Stimulated activated CD4-positive, alpha-beta T cell treated with anti-CD3 and anti-CD28 coated beads, Interleukin-15, amount 100 ng/mL, for 48 hours (primary cell): ENCODE measurements around the gene STK33.

ENCODE experiments used
- DNase-seq, 2 donors: peaks; one replicate each; pipeline ENCODE4 v3.0.0-alpha.2; 2020; ENCODE audit warnings: low read depth in 2 of 2

Gene STK33

GRCh38 chr11:8593935-8594909 is at the start of gene STK33:
TSS of gene STK33 (minus strand) at chr11:8594228. CDS start at chr11:8474905, 119,323 bp downstream.
- peak in 1 of 2 donors; percentile 14 for DNase-seq

GRCh38 chr11:8642196-8642841 is 48.3 kb upstream of the STK33 start:
- DNase-seq = no peak

GRCh38 chr11:8641332-8641731 is 47.3 kb upstream of the STK33 start:
- no peak for DNase-seq

GRCh38 chr11:8640267-8640906 is 46.4 kb upstream of the STK33 start:
- no peak for DNase-seq

DNA sequence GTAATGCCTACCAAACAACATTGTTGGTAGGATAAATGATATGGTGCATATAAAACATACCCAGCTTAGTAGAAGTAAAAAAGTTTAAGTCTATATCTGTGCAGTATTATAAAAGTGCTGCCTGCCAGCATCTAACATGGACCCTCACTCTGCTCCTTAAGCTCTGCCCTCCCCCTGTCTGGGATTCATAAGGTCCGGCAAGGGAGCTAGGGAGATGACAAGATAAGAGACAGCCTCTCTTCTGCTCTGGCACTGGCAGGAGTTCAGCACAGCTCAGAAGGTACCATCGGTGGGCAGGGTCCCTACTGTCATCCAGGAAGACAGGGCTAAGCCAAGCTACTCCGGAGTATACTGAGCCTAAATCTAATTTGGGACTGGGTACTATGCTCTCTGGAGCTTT is 45.6 kb upstream of the STK33 start:
- no peak for DNase-seq

DNA sequence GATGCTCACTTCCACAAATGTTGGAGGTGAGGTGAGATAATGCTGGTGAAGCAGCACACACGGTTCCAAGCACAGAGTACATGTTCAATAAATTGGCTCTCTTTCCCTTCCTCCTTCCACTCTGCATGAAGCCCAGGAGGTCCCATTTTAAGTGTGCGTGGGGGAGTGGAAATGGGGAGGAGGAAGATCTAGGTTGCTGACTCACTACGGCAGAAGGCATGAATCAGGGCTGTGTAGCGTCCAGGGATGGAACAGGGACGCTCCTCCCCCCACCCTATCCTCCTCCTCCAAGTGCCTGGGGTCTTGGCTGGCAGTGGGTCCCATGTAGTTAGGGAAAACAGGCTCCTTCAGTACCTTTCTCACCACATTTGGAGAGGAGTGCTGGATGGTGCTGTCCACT is 44.3 kb upstream of the STK33 start:
- DNase-seq = no peak

DNA sequence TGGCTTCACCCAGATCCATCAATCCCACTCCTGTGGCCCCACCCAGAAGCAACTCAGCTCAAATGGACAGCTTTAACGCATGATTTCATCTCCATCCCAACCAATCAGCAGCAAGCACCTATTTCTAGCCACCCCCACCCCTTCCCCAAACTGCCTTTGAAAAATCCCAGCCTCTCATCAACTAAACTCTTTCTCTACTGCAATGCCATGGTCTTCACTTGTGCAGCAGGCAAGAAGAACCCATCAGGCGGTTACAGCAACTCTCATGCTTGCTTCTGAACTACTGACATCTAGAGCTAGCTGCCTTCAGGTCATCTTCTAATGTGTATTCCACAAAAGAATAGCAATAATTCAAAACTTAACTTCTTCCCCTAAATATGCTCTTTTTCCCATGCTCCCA is 42.1 kb upstream of the STK33 start:
- DNase-seq = no peak

DNA sequence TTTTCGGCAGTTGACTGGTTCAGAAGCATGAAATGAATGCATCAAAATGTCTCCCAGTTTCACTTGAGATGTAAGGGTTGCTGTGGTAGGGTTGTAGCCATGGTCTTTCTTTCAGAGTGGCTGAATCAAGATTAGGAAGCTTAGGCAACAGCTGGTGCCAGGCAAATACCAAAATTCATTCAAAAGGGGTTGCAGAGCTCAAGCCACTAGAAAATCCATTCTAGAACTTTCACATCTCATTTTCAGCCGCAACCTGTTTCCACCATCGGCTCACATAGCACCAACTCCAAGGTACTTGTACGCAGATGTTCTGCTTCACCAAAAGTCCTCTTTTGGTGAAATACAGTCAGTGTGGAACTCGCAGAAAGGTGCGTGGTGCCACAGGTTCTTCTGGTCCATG is 40.5 kb upstream of the STK33 start:
- DNase-seq = no peak

DNA sequence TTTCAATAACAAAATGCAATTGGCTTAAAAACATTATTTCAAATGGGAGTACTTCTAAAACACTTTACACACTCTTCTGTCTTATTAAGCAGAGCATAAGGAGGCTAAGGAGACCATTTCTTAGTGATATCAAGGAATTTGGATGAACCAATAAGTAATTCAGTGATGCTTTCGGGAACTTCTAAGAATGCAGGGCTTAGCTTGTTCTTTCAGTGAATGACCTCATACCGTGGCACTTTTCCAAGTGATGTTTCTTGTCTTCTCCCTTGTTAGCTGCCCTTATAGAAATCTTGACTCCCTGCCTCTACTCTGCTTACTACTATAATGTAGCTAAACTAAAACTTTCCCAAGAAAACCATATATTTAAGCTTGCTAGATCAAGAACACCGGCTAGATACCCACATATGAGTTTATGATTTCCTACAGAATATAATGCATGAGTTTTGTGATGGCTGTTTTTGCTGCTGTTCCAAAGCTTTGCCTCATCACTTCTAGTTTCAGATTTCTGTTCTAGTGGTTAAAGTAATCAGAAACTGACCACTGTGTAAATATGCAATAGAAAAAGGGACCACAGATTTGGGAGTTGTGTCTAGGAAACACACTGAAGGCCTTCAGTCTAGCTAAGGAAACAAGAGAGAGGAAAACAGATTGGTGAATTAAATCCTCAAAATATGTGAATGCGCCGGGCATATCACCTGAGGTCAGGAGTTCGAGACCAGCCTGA is 37.5 kb upstream of the STK33 start:
- DNase-seq = no peak

GRCh38 chr11:8624698-8625097 is 30.7 kb upstream of the STK33 start:
- DNase-seq = no peak

DNA sequence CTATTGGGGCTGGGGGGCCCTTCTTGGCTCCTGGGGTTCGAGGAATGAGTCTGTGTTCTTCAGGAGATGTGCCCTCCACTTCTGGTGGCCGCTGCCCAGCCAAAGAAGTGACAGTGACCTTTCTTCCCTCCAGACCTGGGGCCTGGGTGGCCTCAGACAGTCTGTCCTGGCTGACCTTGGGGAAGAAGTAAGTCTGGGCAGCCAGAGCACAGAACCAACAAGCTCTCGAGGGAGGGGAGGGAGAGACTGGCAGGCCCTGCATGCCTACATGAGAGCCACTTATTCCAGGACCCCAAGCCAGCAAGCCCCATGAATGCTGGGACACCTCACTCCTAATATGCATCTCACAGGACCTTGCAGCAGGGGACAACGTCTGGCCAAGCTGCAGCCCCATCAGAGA is 27.1 kb upstream of the STK33 start:
- no peak for DNase-seq

GRCh38 chr11:8617063-8617462 is 23.0 kb upstream of the STK33 start:
- no peak for DNase-seq

GRCh38 chr11:8615291-8616032 is 21.4 kb upstream of the STK33 start:
- no peak for DNase-seq

- no peak for DNase-seq
These were observed 20.5 kb upstream of the STK33 start for GRCh38 chr11:8614497-8614896.

- no peak for DNase-seq
These were observed 19.0 kb upstream of the STK33 start for GRCh38 chr11:8613036-8613435.

- DNase-seq = no peak
These were observed 18.5 kb upstream of the STK33 start for GRCh38 chr11:8612522-8612921.

DNA sequence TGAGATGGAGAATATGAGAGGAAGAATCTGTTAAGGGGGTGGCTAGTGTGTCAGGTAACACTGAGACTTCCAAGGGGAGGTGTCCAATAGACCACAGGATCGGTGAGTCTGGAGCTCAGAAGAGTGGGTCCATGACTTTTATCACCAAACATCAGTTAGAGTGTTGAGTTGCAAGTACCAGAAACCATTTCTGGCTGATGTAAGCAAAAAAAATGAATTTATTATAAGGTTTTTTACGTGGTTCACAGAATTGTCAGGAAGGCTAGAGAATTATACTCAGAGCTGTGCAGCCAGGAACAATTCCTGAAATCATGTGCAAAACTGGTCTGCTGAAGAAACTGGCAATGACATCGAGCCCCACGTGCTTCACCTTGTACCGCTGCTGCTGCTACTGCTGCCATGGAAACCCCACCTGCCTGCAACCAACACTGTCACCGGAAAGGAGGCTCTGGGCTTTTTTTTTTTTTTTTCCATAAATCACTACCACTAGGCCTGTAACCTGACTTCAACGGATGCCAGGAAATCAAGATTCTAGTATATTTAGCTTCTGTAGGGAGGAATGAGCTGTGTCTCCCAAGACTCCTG is 16.6 kb upstream of the STK33 start:
- no peak for DNase-seq

GRCh38 chr11:8608652-8609051 is 14.6 kb upstream of the STK33 start:
- DNase-seq = no peak

DNA sequence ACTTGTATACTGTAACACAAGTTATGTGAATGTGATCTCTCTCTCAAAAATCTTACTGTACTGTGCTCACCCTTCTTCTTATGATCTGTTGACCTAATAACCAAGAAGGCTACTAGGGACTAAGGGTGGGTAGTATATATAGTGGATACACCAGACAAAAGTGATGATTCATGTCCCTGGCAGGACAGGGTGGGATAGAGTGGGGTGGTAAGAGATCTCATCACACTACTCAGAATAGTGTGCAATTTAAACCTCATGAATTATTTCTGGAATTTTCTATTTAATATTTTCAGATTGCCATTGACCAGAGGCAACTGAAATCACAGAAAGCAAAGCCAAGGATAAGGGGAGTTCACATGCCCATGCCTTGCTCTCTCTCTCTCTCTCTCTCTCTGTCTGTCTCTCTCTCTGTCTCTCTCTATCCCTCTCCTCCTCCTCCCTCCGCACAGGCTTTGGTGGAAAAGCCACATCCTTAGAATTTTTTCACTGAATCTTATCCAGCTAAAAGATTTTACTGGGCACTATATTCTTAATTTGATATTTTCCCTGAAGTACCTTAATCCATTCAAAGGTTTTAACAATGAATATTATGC is 12.0 kb upstream of the STK33 start:
- DNase-seq = no peak

GRCh38 chr11:8604078-8604723 is 10.2 kb upstream of the STK33 start:
- peak in 1 of 2 donors; percentile 15 for DNase-seq
